ENCODE data around the gene PLAGL1. TPM values are rescaled to one million over a fixed set of nuclear protein-coding genes. Genes with fewer than 3 reads are reported as not detected.
A peak's percentile ranks its signal among the peaks of the same experiment; 100 is the strongest.

PLAGL1 gene
- total and polyA plus RNA-seq, 7 donors: 2.5 to 15.4 (median 3.3) TPM

- H3K27me3 ChIP-seq (ENCODE audit: insufficient read depth in 3 of 3, low read length in 2 of 3): no peaks in the 10 kb centered on the region
- peaks cover 7% of the 10 kb centered on the region for H3K4me1 ChIP-seq
- no peaks in the 10 kb centered on the region for H3K9me3 ChIP-seq
- intact Hi-C loops (cut with DNase I): no loop called here
- no peak for TF ChIP-seq CTCF (IDR thresholded peaks at IDR 0.05)
- no peak overlapping the region for H3K4me3 ChIP-seq
- no peak for ATAC-seq
- WGBS, 3 donors: 64 to 82% (median 70%) methylated on average over 6 of the region's 6 CpGs
- no peak overlapping the region for H3K27ac ChIP-seq
- DNase-seq: no peak
- no peaks in the 10 kb centered on the region for H3K36me3 ChIP-seq (ENCODE audit: insufficient read depth in 1 of 2, low read depth in 1 of 2)
Measured at GRCh38 chr6:143965503-143966171, 42.4 kb downstream of the PLAGL1 start.

- Histone ChIP-seq H3K27ac (no peak overlapping the region), H3K4me1 (peaks cover 7% of the 10 kb centered on the region), H3K9me3 (no peaks in the 10 kb centered on the region), H3K4me3 (no peak overlapping the region), H3K27me3 (ENCODE audit: insufficient read depth in 3 of 3, low read length in 2 of 3) (peaks cover 0 to 3% (median 0%) of the 10 kb centered on the region in 3 donors), H3K36me3 (ENCODE audit: insufficient read depth in 1 of 2, low read depth in 1 of 2) (no peaks in the 10 kb centered on the region)
- 43 to 46% (median 45%) methylated on average over 6 of the region's 6 CpGs for WGBS, 3 donors
- no peak for ATAC-seq
- peak in 1 of 2 donors; percentile 53 for DNase-seq
- intact Hi-C loops (cut with DNase I): no loop called here
- no peak for TF ChIP-seq CTCF (IDR thresholded peaks at IDR 0.05)
Measured at GRCh38 chr6:143964674-143965081, 43.4 kb downstream of the PLAGL1 start.

- TF ChIP-seq CTCF (IDR thresholded peaks at IDR 0.05): no peak
- H3K4me3 ChIP-seq: no peak overlapping the region
- H3K36me3 ChIP-seq (ENCODE audit: insufficient read depth in 1 of 2, low read depth in 1 of 2): no peaks in the 10 kb centered on the region
- intact Hi-C loops (cut with DNase I): no loop called here
- H3K4me1 ChIP-seq: peaks cover 7% of the 10 kb centered on the region
- no peaks in the 10 kb centered on the region for H3K9me3 ChIP-seq
- 62 to 71% (median 66%) methylated on average over 7 of the region's 7 CpGs for WGBS, 3 donors
- no peak overlapping the region for H3K27ac ChIP-seq
- DNase-seq (no peak), ATAC-seq (no peak)
- H3K27me3 ChIP-seq (ENCODE audit: insufficient read depth in 3 of 3, low read length in 2 of 3): peaks cover 0 to 3% (median 0%) of the 10 kb centered on the region in 3 donors
Measured at GRCh38 chr6:143963158-143963919, 44.7 kb downstream of the PLAGL1 start.

- 45 to 51% (median 51%) methylated on average over 12 of the region's 12 CpGs for WGBS, 3 donors
- ATAC-seq (no peak), DNase-seq (peak in 1 of 2 donors; percentile 12)
- Histone ChIP-seq H3K4me1 (peaks cover 7% of the 10 kb centered on the region), H3K27me3 (ENCODE audit: insufficient read depth in 3 of 3, low read length in 2 of 3) (peaks cover 0 to 3% (median 0%) of the 10 kb centered on the region in 3 donors), H3K9me3 (no peaks in the 10 kb centered on the region), H3K36me3 (ENCODE audit: insufficient read depth in 1 of 2, low read depth in 1 of 2) (peaks cover 0 to 4% of the 10 kb centered on the region in 2 donors), H3K27ac (no peak overlapping the region), H3K4me3 (no peak overlapping the region)
- peak; percentile 20 for TF ChIP-seq CTCF (IDR thresholded peaks at IDR 0.05)
- intact Hi-C loops (cut with DNase I): no loop called here
Measured at GRCh38 chr6:143961886-143962878, 45.9 kb downstream of the PLAGL1 start.

Measured in psoas muscle (tissue), 8 donors.